ENCODE measurements around the gene C2orf92. TPM values are rescaled to one million over a fixed set of nuclear protein-coding genes. Genes with fewer than 3 reads are reported as not detected.

C2orf92 gene
- polyA plus RNA-seq, 2 of the 4 experiments (the other 2 are of a cell fraction): 1.1 to 2.7 TPM

DNA sequence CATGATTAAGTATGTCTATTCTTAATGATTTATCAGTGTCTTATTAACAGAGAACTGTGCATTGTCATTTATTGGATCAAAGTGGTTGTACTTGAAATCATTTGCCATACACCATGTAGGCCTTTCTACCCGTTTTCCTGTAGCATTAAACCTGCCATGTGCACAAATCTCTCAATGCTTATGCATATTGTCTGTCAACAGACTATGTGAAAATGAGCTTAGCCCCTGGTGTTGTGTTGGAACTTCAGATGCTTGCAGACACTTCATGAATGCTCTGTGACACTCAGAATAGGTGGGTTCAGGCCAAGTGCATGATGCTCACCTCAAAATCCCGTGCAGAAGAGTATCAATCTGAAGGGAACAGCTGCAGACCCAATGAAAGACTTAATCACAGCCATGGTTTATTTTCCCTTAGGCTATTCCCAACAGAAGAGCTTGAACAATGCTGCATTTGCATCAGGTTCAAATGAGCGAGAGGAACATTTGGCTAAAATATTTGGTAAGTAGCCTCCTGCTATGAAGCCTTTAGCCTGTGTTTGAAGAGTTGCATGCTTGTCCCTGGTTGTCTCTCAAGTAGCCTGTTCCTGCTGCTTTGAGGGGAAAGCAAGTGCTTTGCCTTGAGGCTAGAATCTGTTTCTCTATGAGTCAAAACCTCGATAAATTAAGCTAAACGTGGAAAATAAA is 6.1 kb downstream of the C2orf92 start:
- Histone ChIP-seq H3K27ac (no peak overlapping the region), H3K9me3 (no peaks in the 10 kb centered on the region; the same call in 2 of the 3 replicates), H3K4me1 (no peaks in the 10 kb centered on the region), H3K4me2 (no peak overlapping the region), H3K4me3 (no peak overlapping the region)
- TF ChIP-seq KDM1A (IDR thresholded peaks at IDR 0.05; ENCODE audit: low read depth) (no peak), MAZ (IDR thresholded peaks at IDR 0.05; ENCODE audit: borderline replicate concordance, low read depth, low read length) (no peak)
- 34% methylated on average over 5 of the region's 5 CpGs for WGBS (ENCODE audit: missing lambda C conversion rate)
- ChIA-PET CTCF (interaction anchor here (1.0 to 3.6 kb wide), 2 partner anchors 21 to 25 kb away, joined by 5 to 19 read pairs; no protein-coding TSS in a partner anchor), POLR2A (interaction anchor here (1.0 to 1.2 kb wide), 2 partner anchors 11 to 30 kb away, joined by 3 read pairs; partner anchors contain the start of genes ACTR1B and COX5B)
- ATAC-seq (no peak), FAIRE-seq (no peak), DNase-seq (ENCODE audit: low read depth in 1 of 2, low spot score in 1 of 2) (no peak)

DNA sequence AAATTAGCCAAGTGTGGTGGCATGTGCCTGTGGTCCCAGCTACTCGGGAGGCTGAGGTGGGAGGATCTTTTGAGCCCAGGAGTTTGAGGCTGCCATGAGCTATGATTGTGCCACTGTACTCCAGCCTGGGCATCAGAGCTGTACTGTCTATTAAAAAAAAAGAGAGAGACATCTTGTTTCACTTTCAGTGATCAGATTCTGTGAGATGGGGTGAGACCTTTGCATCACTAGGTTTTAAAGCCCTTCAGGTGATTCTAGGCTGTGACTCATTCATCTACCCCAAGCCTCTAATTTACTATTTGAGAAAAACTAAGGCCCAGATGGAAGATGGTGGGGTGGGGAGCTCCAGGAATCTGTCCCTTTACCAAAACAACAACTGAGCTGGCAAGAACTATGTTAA is 7.1 kb downstream of the C2orf92 start:
- Histone ChIP-seq H3K27ac (no peak overlapping the region), H3K4me2 (no peak overlapping the region), H3K4me3 (no peak overlapping the region), H3K4me1 (no peaks in the 10 kb centered on the region), H3K9me3 (no peaks in the 10 kb centered on the region; the same call in 2 of the 3 replicates)
- ATAC-seq (no peak), DNase-seq (ENCODE audit: low read depth in 1 of 2, low spot score in 1 of 2) (no peak), FAIRE-seq (no peak)
- CTCF ChIA-PET: interaction anchor here (1.0 to 3.6 kb wide), 3 partner anchors 20 to 86 kb away, joined by 3 to 19 read pairs (median 4); no protein-coding TSS in a partner anchor
- TF ChIP-seq, protein P1, sequence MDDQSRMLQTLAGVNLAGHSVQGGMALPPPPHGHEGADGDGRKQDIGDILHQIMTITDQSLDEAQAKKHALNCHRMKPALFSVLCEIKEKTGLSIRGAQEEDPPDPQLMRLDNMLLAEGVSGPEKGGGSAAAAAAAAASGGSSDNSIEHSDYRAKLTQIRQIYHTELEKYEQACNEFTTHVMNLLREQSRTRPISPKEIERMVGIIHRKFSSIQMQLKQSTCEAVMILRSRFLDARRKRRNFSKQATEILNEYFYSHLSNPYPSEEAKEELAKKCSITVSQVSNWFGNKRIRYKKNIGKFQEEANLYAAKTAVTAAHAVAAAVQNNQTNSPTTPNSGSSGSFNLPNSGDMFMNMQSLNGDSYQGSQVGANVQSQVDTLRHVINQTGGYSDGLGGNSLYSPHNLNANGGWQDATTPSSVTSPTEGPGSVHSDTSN (IDR thresholded peaks at IDR 0.05): no peak
- TF ChIP-seq RNF2 (IDR thresholded peaks at IDR 0.05; ENCODE audit: borderline replicate concordance, low read depth): no peak
- no peak for TF ChIP-seq RAD21 (conservative IDR thresholded peaks at IDR 0.05 in 1 of 2, IDR thresholded peaks at IDR 0.05 in 1 of 2)
- TF ChIP-seq ATOH8 (CRISPR knock-in tag; IDR thresholded peaks at IDR 0.05; ENCODE audit: low read depth): no peak
- no peak for TF ChIP-seq PHF8 (IDR thresholded peaks at IDR 0.05; ENCODE audit: borderline replicate concordance, low read depth)
- TF ChIP-seq RCOR1 (IDR thresholded peaks at IDR 0.05; ENCODE audit: low read depth, low read length): no peak
- no peak for TF ChIP-seq CTCF (IDR thresholded peaks at IDR 0.05)
- TF ChIP-seq RARB (CRISPR knock-in tag; IDR thresholded peaks at IDR 0.05): no peak
- no peak for TF ChIP-seq EHF (CRISPR knock-in tag; IDR thresholded peaks at IDR 0.05)
- TF ChIP-seq HMGXB4 (CRISPR knock-in tag; IDR thresholded peaks at IDR 0.05; ENCODE audit: borderline replicate concordance): no peak
- TF ChIP-seq HES2 (IDR thresholded peaks at IDR 0.05): no peak
- TF ChIP-seq CHD2 (IDR thresholded peaks at IDR 0.05; ENCODE audit: low read length, partially characterized antibody): no peak
- POLR2A ChIA-PET: interaction anchor here (1.2 kb wide), 1 partner anchor 31 kb away, joined by 3 read pairs; the partner anchor contains the start of gene COX5B
- 50% methylated on average over 1 of the region's 1 CpG for WGBS (ENCODE audit: missing lambda C conversion rate)
